Panc1 (cell line): ENCODE results near the gene KLF11. TPM values are rescaled to one million over a fixed set of nuclear protein-coding genes. Genes with fewer than 3 reads are reported as not detected.

Experiments used
- ATAC-seq: fragments of 200-7000 bp; cut with Tn5 transposase; 2 replicates; pipeline ENCODE4 v1.9.1; 2020; ENCODE audit warnings: mild to moderate bottlenecking, moderate library complexity
- BruUV-seq: library from RNA; stranded (reverse); fragments of 400-500 nt; replicated peaks from 2 replicates; lab custom pipeline; 2021; lab: Mats Ljungman, UMichigan
- CTCF ChIA-PET: fragments of 300-600 bp; sonication (Branson Sonifier 250); formaldehyde crosslinking; loops from one replicate; lab custom pipeline; 2022; ENCODE audit warnings: antibody characterized with exemption; lab: Charles Lee
- POLR2A ChIA-PET: fragments of 300-600 bp; sonication (Branson Sonifier 250); formaldehyde crosslinking; loops from one replicate; lab custom pipeline; 2022; ENCODE audit warnings: antibody characterized with exemption; lab: Charles Lee
- DNase-seq: peaks from one replicate; pipeline ENCODE4 v3.0.0-alpha.2; 2010; ENCODE audit warnings: low read depth, low spot score
- H3K27ac ChIP-seq: 2 replicates; pipeline ENCODE4 v1.5.1; 2011; ENCODE audit warnings: mild to moderate bottlenecking, low read length, inconsistent platforms
- H3K27me3 ChIP-seq: fragments of 200-500 bp; sonication (Bioruptor generic); 2 replicates; pipeline ENCODE4 v1.6.0; 2014; ENCODE audit warnings: low read length, inconsistent platforms; ENCODE audit not compliant: control insufficient read depth, insufficient read depth
- H3K36me3 ChIP-seq: fragments of 200-500 bp; sonication (Bioruptor generic); 2 replicates; pipeline ENCODE4 v1.5.1; 2014; ENCODE audit warnings: inconsistent platforms, mild to moderate bottlenecking, low read length, moderate library complexity; ENCODE audit not compliant: control insufficient read depth, insufficient read depth
- H3K4me1 ChIP-seq: 2 replicates; pipeline ENCODE4 v1.5.1; 2011; ENCODE audit warnings: inconsistent platforms, mild to moderate bottlenecking, low read length, moderate library complexity; ENCODE audit not compliant: control insufficient read depth, insufficient read depth
- H3K4me3 ChIP-seq, 2 experiments: 2 replicates each; pipeline ENCODE4 v1.5.1; 2011 to 2012; ENCODE audit warnings: low read depth in 2 of 2, low read length in 2 of 2, mild to moderate bottlenecking in 2 of 2, inconsistent platforms in 1 of 2, moderate library complexity in 1 of 2
- H3K9me3 ChIP-seq: fragments of 200-500 bp; sonication (Bioruptor generic); 2 replicates; pipeline ENCODE4 v1.5.1; 2014; ENCODE audit warnings: low read depth, mild to moderate bottlenecking, inconsistent platforms, low read length, moderate library complexity; ENCODE audit not compliant: control insufficient read depth, insufficient read depth
- CTCF ChIP-seq: fragments of 450-650 bp; IDR thresholded peaks from 2 replicates; pipeline ENCODE4 v1.5.1; 2017; ENCODE audit warnings: mild to moderate bottlenecking
- POLR2AphosphoS5 ChIP-seq: IDR thresholded peaks from 2 replicates; pipeline ENCODE4 v1.6.1; 2012; ENCODE audit warnings: mild to moderate bottlenecking, low read depth, low read length, moderate library complexity
- SIN3A ChIP-seq: IDR thresholded peaks from 2 replicates; pipeline ENCODE4 v1.6.1; 2012; ENCODE audit warnings: low read depth, mild to moderate bottlenecking, low read length, moderate library complexity, borderline replicate concordance; ENCODE audit not compliant: insufficient read depth
- TCF7L2 ChIP-seq: IDR thresholded peaks from 2 replicates; pipeline ENCODE4 v1.6.1; 2011; ENCODE audit warnings: mild to moderate bottlenecking, low read depth, low read length, inconsistent platforms
- in situ Hi-C: cut with HindIII; loops from 2 replicates; pipeline ENCODE4 v1.10.0; 2016; ENCODE audit warnings: low sequenced_read_pairs, low pct_unique_long_range_greater_than_20kb
- intact Hi-C: fragments of 100-400 bp; cut with micrococcal nuclease; formaldehyde crosslinking; loops from one replicate; pipeline ENCODE4 v1.10.0; 2022; ENCODE audit not compliant: unreplicated experiment
- total RNA-seq: library from RNA; stranded (reverse); gene quantifications from one replicate; pipeline ENCODE4 v1.2.1, GENCODE V29; 2021; ENCODE audit not compliant: unreplicated experiment
- TF ChIP-seq, protein P1 (sequence below), 2 experiments: IDR thresholded peaks; 2 replicates each; pipeline ENCODE4 v1.6.1; 2011 to 2012; ENCODE audit warnings: low read depth in 2 of 2, control low read depth in 1 of 2, low read length in 1 of 2, mild to moderate bottlenecking in 1 of 2, moderate library complexity in 1 of 2; ENCODE audit not compliant: insufficient read depth in 1 of 2

KLF11 gene
- total RNA-seq, 1 experiment from 2014 or later = 23.7 TPM

DNA sequence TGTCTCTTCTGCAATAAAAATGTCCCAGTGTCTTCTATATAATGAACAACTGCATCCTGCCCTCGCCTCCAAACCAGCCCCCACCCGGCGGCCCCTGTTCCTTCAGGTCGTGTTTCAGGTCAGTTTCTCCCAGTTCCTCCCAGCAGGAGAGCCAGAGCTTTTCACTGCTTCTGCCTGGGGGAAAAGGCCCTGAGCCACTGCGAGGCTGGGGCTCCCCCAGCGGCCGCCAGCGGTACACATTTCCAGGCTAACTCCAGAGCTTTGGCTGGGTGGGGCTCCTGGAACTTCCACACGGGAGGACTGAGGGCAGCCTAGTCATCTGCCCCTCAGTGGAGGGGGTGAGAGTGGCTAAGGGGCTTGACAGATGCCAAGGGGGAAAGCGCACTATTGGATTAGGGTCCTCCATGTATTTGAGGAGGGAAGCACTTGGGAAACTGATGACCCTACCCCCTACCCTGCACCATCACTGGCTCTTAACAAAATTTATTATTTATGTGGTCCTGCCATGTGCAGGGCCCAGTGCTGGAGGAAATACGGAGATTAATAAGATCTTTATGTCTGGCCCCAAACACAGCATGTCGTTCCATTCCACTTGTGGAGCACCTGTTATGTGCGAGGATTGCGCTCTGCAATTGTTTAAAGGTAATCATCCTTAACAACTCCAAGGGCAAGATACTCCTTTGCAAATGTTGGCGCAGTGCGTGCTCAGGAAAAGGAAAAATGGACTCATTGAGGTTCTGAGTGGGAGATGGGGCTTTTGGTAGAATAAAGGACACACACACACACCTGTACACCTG lies 54.2 kb downstream of the KLF11 start:
- Histone ChIP-seq H3K4me1 (peaks cover 10% of the 10 kb centered on the region; the same call in 1 of the 2 replicates), H3K9me3 (no peaks in the 10 kb centered on the region), H3K4me3 (no peak overlapping the region), H3K27me3 (no peaks in the 10 kb centered on the region), H3K27ac (peak overlapping the region; percentile 36; the same call in 1 of the 2 replicates), H3K36me3 (no peaks in the 10 kb centered on the region)
- ATAC-seq = peak; percentile 97
- no peak for TF ChIP-seq POLR2AphosphoS5
- TF ChIP-seq TCF7L2 = no peak
- peak; percentile 98 for TF ChIP-seq CTCF
- TF ChIP-seq SIN3A = no peak
- BruUV-seq = no TSS peak
- in situ Hi-C loops (no loop called here), intact Hi-C loops (loop anchor here (2.0 kb wide), 1 partner anchor 25 kb away; no protein-coding TSS in a partner anchor)
- POLR2A ChIA-PET = interaction anchor here (0.7 kb wide), 1 partner anchor 403 kb away, joined by 3 read pairs; no protein-coding TSS in a partner anchor
- peak; percentile 50 for DNase-seq
- CTCF ChIA-PET = interaction anchor here (0.6 to 3.5 kb wide), 11 partner anchors 11 to 1298 kb away, joined by 3 to 97 read pairs (median 4); partner anchors contain the start of gene CYS1

GRCh38 chr2:10101491-10101890 lies 58.1 kb downstream of the KLF11 start:
- in situ Hi-C loops = loop anchor here (25.0 kb wide), 1 partner anchor 336 kb away; the partner anchor contains the start of gene ODC1
- BruUV-seq = no TSS peak

More at GRCh38 chr2:10101491-10101890, 58.1 kb downstream of the KLF11 start:
- ChIA-PET POLR2A (no interaction called here), CTCF (no interaction called here)
- Histone ChIP-seq H3K4me1 (peaks cover 10% of the 10 kb centered on the region; the same call in 1 of the 2 replicates), H3K36me3 (no peaks in the 10 kb centered on the region), H3K27me3 (no peaks in the 10 kb centered on the region), H3K27ac (peak overlapping the region; percentile 44; the same call in 1 of the 2 replicates), H3K9me3 (no peaks in the 10 kb centered on the region), H3K4me3 (no peak overlapping the region)
- no peak for TF ChIP-seq CTCF
- no peak for TF ChIP-seq TCF7L2
- TF ChIP-seq POLR2AphosphoS5 = no peak
- TF ChIP-seq, protein P1, sequence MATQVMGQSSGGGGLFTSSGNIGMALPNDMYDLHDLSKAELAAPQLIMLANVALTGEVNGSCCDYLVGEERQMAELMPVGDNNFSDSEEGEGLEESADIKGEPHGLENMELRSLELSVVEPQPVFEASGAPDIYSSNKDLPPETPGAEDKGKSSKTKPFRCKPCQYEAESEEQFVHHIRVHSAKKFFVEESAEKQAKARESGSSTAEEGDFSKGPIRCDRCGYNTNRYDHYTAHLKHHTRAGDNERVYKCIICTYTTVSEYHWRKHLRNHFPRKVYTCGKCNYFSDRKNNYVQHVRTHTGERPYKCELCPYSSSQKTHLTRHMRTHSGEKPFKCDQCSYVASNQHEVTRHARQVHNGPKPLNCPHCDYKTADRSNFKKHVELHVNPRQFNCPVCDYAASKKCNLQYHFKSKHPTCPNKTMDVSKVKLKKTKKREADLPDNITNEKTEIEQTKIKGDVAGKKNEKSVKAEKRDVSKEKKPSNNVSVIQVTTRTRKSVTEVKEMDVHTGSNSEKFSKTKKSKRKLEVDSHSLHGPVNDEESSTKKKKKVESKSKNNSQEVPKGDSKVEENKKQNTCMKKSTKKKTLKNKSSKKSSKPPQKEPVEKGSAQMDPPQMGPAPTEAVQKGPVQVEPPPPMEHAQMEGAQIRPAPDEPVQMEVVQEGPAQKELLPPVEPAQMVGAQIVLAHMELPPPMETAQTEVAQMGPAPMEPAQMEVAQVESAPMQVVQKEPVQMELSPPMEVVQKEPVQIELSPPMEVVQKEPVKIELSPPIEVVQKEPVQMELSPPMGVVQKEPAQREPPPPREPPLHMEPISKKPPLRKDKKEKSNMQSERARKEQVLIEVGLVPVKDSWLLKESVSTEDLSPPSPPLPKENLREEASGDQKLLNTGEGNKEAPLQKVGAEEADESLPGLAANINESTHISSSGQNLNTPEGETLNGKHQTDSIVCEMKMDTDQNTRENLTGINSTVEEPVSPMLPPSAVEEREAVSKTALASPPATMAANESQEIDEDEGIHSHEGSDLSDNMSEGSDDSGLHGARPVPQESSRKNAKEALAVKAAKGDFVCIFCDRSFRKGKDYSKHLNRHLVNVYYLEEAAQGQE (IDR thresholded peaks at IDR 0.05; ENCODE audit: insufficient read depth in 1 of 2, low read depth in 2 of 2, low read length in 1 of 2) = no peak
- TF ChIP-seq SIN3A = no peak
- intact Hi-C loops = no loop called here
- DNase-seq (no peak), ATAC-seq (no peak)
